Activated CD8-positive, alpha-beta memory T cell treated with anti-CD3 and anti-CD28 coated beads for 24 hours (primary cell): ENCODE data around the gene ATP2A3.
A peak's percentile ranks its signal among the peaks of the same experiment; 100 is the strongest.
"Not testable (repeated sequence)": the region's sequence is repeated elsewhere in the genome, so short reads cannot be mapped to it uniquely, and the experiment has no call there.

Source experiments
- DNase-seq: peaks from one replicate; pipeline ENCODE4 v3.0.0-alpha.2; 2020

The ATP2A3 gene

GRCh38 chr17:3964203-3965117 lies at the start of gene ATP2A3:
Gene ATP2A3 (minus strand): TSS chr17:3964437. CDS start chr17:3964291, 146 bp downstream.
- DNase-seq = peak; percentile 87

- no peak for DNase-seq
These were observed 46.5 kb upstream of the ATP2A3 start for GRCh38 chr17:4010754-4011153.

GRCh38 chr17:4009186-4009785 lies 45.0 kb upstream of the ATP2A3 start:
- DNase-seq = no peak

- DNase-seq = no peak
These were observed 44.4 kb upstream of the ATP2A3 start for GRCh38 chr17:4008441-4009185.

GRCh38 chr17:4008082-4008435 lies 43.8 kb upstream of the ATP2A3 start:
- no peak for DNase-seq

- DNase-seq = no peak
These were observed 43.3 kb upstream of the ATP2A3 start for GRCh38 chr17:4007346-4008081.

- no peak for DNase-seq
These were observed 42.5 kb upstream of the ATP2A3 start for GRCh38 chr17:4006745-4007211.

GRCh38 chr17:4006165-4006589 lies 41.9 kb upstream of the ATP2A3 start:
- no peak for DNase-seq

- DNase-seq = no peak
These were observed 41.3 kb upstream of the ATP2A3 start for GRCh38 chr17:4005296-4006164.

- DNase-seq = peak; percentile 87
These were observed 40.5 kb upstream of the ATP2A3 start for GRCh38 chr17:4004517-4005295.

GRCh38 chr17:4003501-4004421 lies 39.5 kb upstream of the ATP2A3 start:
- no peak for DNase-seq

- DNase-seq = no peak
These were observed 38.9 kb upstream of the ATP2A3 start for GRCh38 chr17:4003131-4003500.

GRCh38 chr17:4001048-4001590 lies 36.9 kb upstream of the ATP2A3 start:
- DNase-seq = no peak

- no peak for DNase-seq
These were observed 34.2 kb upstream of the ATP2A3 start for GRCh38 chr17:3998436-3998835.

- no peak for DNase-seq
These were observed 30.8 kb upstream of the ATP2A3 start for GRCh38 chr17:3995067-3995466.

- DNase-seq = no peak
These were observed 30.0 kb upstream of the ATP2A3 start for GRCh38 chr17:3994221-3994576.

GRCh38 chr17:3993493-3994220 lies 29.4 kb upstream of the ATP2A3 start:
- DNase-seq = no peak

GRCh38 chr17:3992370-3992769 lies 28.1 kb upstream of the ATP2A3 start:
- DNase-seq = no peak

- not testable (repeated sequence) for DNase-seq
These were observed 27.5 kb upstream of the ATP2A3 start for GRCh38 chr17:3991699-3992098.
